Urinary bladder (tissue), 4 donors: Measurements from ENCODE around the gene TSPAN4. TPM values are rescaled to one million over a fixed set of nuclear protein-coding genes. Genes with fewer than 3 reads are reported as not detected.

Source experiments
- DNase-seq: peaks from one replicate; pipeline ENCODE4 v3.0.0-alpha.2; 2015; ENCODE audit errors: extremely low spot score
- H3K27ac ChIP-seq: one replicate; pipeline ENCODE4 v1.5.1; 2013; ENCODE audit warnings: low read depth, mild to moderate bottlenecking, moderate library complexity
- H3K36me3 ChIP-seq: one replicate; pipeline ENCODE4 v1.6.1; 2013; ENCODE audit warnings: mild to moderate bottlenecking, moderate library complexity; ENCODE audit not compliant: insufficient read depth
- H3K4me1 ChIP-seq: one replicate; pipeline ENCODE4 v1.6.1; 2013; ENCODE audit warnings: mild to moderate bottlenecking, moderate library complexity; ENCODE audit not compliant: insufficient read depth
- H3K4me3 ChIP-seq: one replicate; pipeline ENCODE4 v1.5.1; 2013; ENCODE audit warnings: low read depth, low read length
- WGBS: extraction: QIAGEN DNeasy Blood & Tissue Kit; methylation state at CpG from one replicate; pipeline ENCODE4 v1.1.7; 2013; 5-methylcytosine and 5-hydroxymethylcytosine counted together
- polyA plus RNA-seq: library from polyadenylated mRNA; stranded (reverse); fragments of 200-250 nt; gene quantifications from one replicate; pipeline ENCODE4 v1.2.3, GENCODE V29; 2013
- total RNA-seq: library from RNA; depleted of rRNA; stranded (reverse); fragments of >200 nt; gene quantifications from one replicate; pipeline ENCODE4 v1.2.3, GENCODE V29; 2014
- donor health status: healthy with polysubstance abuse.
- donor health status: healthy.

The TSPAN4 gene
- total and polyA plus RNA-seq, 2 donors, result 39.4 to 144 TPM

GRCh38 chr11:812390-812789 is 30.3 kb upstream of the TSPAN4 start:
- DNase-seq, result no peak
- Histone ChIP-seq H3K27ac (no peak overlapping the region), H3K4me1 (peaks cover 3% of the 10 kb centered on the region), H3K4me3 (no peak overlapping the region), H3K36me3 (no peaks in the 10 kb centered on the region)
- 84% methylated on average over 3 of the region's 3 CpGs for WGBS

GRCh38 chr11:813072-813455 is 29.6 kb upstream of the TSPAN4 start:
- Histone ChIP-seq H3K4me1 (peaks cover 3% of the 10 kb centered on the region), H3K27ac (no peak overlapping the region), H3K4me3 (no peak overlapping the region), H3K36me3 (no peaks in the 10 kb centered on the region)
- 84% methylated on average over 6 of the region's 6 CpGs for WGBS
- no peak for DNase-seq

GRCh38 chr11:813456-814096 is 29.1 kb upstream of the TSPAN4 start:
- 81% methylated on average over 9 of the region's 9 CpGs for WGBS

GRCh38 chr11:815675-816432 is 26.8 kb upstream of the TSPAN4 start:
- no peaks in the 10 kb centered on the region for H3K36me3 ChIP-seq
- 87% methylated on average over 11 of the region's 11 CpGs for WGBS
- H3K4me3 ChIP-seq, result no peak overlapping the region
- no peak overlapping the region for H3K27ac ChIP-seq
- no peaks in the 10 kb centered on the region for H3K4me1 ChIP-seq
- no peak for DNase-seq

More at GRCh38 chr11:813456-814096, 29.1 kb upstream of the TSPAN4 start:
- no peak for DNase-seq
- Histone ChIP-seq H3K4me3 (no peak overlapping the region), H3K4me1 (peaks cover under 1% of the 10 kb centered on the region), H3K27ac (no peak overlapping the region), H3K36me3 (no peaks in the 10 kb centered on the region)

GRCh38 chr11:816433-816779 is 26.2 kb upstream of the TSPAN4 start:
- Histone ChIP-seq H3K4me3 (no peak overlapping the region), H3K4me1 (no peaks in the 10 kb centered on the region), H3K36me3 (no peaks in the 10 kb centered on the region), H3K27ac (no peak overlapping the region)
- no peak for DNase-seq
- WGBS, result 81% methylated on average over 11 of the region's 11 CpGs

- Histone ChIP-seq H3K4me3 (peak within 1 kb of the TSS; percentile 94), H3K4me1 (no peaks in the 10 kb centered on the region), H3K27ac (peak within 1 kb of the TSS; percentile 96), H3K36me3 (no peaks in the 10 kb centered on the region)
- no peak for DNase-seq
- WGBS, result 23% methylated on average over 20 of the region's 20 CpGs
These were observed 24.1 kb upstream of the TSPAN4 start, which contains the start of gene PNPLA2 for GRCh38 chr11:818396-819128. PNPLA2 (plus strand) TSS chr11:818914; CDS start chr11:819719, 805 bp downstream.

GRCh38 chr11:819129-819931 is 23.3 kb upstream of the TSPAN4 start:
- H3K4me3 ChIP-seq, result peak overlapping the region; percentile 94
- under 1% methylated on average over 96 of the region's 96 CpGs for WGBS
- no peaks in the 10 kb centered on the region for H3K4me1 ChIP-seq
- no peaks in the 10 kb centered on the region for H3K36me3 ChIP-seq
- DNase-seq, result no peak
- peak overlapping the region; percentile 96 for H3K27ac ChIP-seq

- Histone ChIP-seq H3K36me3 (peaks cover 5% of the 10 kb centered on the region), H3K4me1 (no peaks in the 10 kb centered on the region), H3K27ac (no peak overlapping the region), H3K4me3 (peak overlapping the region; percentile 94)
- DNase-seq, result no peak
- WGBS, result 4% methylated on average over 47 of the region's 47 CpGs
These were observed 22.6 kb upstream of the TSPAN4 start for GRCh38 chr11:819943-820649.

GRCh38 chr11:820655-821511 is 21.8 kb upstream of the TSPAN4 start:
- Histone ChIP-seq H3K36me3 (peaks cover 5% of the 10 kb centered on the region), H3K4me1 (no peaks in the 10 kb centered on the region), H3K4me3 (peak overlapping the region; percentile 94), H3K27ac (peak overlapping the region; percentile 43)
- 64% methylated on average over 11 of the region's 11 CpGs for WGBS
- DNase-seq, result no peak

GRCh38 chr11:821512-822371 is 20.9 kb upstream of the TSPAN4 start:
- Histone ChIP-seq H3K36me3 (peaks cover 5% of the 10 kb centered on the region), H3K4me3 (no peak overlapping the region), H3K27ac (no peak overlapping the region), H3K4me1 (no peaks in the 10 kb centered on the region)
- DNase-seq, result no peak
- 84% methylated on average over 22 of the region's 22 CpGs for WGBS

- no peak for DNase-seq
These were observed 19.0 kb upstream of the TSPAN4 start for GRCh38 chr11:823441-824291.

More at GRCh38 chr11:823441-824291, 19.0 kb upstream of the TSPAN4 start:
- Histone ChIP-seq H3K36me3 (peaks cover 5% of the 10 kb centered on the region), H3K27ac (no peak overlapping the region), H3K4me1 (no peaks in the 10 kb centered on the region), H3K4me3 (no peak overlapping the region)
- 87% methylated on average over 53 of the region's 53 CpGs for WGBS
